ENCODE measurements around the gene WWOX.

DNA sequence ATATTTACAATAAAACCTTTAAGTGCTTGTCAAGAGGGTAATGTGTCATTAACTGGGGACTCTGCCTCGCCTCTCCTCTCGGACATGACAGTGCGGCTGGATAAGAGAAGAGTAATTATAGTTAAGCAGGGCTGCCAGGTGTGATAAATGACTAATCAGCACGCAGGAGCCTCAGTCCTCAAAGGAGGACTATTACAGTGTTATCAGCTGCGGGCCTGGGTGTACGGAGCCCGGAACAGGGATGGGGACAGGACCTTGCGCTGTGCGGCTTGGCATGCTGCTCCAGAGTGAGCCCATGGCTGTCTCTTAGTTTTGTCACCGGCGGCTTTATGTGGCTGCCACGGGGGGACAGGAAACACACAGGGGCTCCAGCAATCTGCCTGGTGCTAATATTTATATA, 893.9 kb downstream of the WWOX start:
- TF ChIP-seq, protein P1, sequence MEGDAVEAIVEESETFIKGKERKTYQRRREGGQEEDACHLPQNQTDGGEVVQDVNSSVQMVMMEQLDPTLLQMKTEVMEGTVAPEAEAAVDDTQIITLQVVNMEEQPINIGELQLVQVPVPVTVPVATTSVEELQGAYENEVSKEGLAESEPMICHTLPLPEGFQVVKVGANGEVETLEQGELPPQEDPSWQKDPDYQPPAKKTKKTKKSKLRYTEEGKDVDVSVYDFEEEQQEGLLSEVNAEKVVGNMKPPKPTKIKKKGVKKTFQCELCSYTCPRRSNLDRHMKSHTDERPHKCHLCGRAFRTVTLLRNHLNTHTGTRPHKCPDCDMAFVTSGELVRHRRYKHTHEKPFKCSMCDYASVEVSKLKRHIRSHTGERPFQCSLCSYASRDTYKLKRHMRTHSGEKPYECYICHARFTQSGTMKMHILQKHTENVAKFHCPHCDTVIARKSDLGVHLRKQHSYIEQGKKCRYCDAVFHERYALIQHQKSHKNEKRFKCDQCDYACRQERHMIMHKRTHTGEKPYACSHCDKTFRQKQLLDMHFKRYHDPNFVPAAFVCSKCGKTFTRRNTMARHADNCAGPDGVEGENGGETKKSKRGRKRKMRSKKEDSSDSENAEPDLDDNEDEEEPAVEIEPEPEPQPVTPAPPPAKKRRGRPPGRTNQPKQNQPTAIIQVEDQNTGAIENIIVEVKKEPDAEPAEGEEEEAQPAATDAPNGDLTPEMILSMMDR (IDR thresholded peaks at IDR 0.05), result no peak
- no peak for TF ChIP-seq POLR2A (IDR thresholded peaks at IDR 0.05)
